ENCODE measurements around the gene AHSG.
"Not testable (repeated sequence)": the region's sequence is repeated elsewhere in the genome, so short reads cannot be mapped to it uniquely, and the experiment has no call there.

AHSG gene, protein sequence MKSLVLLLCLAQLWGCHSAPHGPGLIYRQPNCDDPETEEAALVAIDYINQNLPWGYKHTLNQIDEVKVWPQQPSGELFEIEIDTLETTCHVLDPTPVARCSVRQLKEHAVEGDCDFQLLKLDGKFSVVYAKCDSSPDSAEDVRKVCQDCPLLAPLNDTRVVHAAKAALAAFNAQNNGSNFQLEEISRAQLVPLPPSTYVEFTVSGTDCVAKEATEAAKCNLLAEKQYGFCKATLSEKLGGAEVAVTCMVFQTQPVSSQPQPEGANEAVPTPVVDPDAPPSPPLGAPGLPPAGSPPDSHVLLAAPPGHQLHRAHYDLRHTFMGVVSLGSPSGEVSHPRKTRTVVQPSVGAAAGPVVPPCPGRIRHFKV

DNA sequence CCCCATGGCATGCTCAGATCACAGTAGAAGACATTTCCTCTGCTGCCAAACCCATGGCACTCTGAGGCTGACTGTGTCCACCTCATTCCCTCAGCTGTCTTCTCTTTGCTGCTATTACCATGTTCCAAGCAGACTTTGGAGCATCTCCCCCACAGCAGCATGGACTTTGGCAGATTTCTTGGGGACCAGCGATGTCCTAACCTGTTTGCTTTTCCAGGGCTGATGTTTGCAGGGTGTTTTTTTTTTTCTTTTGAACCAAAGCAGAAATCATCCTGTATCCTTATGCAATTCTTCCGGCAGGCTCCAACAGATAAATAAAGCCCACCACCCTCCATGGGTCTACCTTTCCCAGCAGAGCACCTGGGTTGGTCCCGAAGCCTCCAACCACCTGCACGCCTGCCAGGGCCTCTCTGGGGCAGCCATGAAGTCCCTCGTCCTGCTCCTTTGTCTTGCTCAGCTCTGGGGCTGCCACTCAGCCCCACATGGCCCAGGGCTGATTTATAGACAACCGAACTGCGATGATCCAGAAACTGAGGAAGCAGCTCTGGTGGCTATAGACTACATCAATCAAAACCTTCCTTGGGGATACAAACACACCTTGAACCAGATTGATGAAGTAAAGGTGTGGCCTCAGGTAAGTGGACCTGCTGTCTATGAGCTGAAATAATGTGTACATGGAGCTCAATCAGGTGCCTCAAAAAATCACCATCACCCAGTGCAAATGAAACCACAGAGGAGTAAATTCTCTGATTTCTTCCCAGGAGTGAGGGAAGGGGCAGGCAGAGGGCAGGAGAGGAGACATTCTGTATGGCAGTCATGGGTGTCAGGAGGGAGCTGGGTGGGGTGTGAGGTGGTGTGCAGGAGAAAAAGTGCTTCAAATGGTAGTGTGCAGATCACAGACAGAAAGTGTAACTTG, at the start of gene AHSG:
Gene AHSG, plus strand, starts transcription at position 340 of the 916 bp plus-strand sequence. Its CDS starts 82 bp downstream, at position 422.
- DNase-seq = no peak

DNA sequence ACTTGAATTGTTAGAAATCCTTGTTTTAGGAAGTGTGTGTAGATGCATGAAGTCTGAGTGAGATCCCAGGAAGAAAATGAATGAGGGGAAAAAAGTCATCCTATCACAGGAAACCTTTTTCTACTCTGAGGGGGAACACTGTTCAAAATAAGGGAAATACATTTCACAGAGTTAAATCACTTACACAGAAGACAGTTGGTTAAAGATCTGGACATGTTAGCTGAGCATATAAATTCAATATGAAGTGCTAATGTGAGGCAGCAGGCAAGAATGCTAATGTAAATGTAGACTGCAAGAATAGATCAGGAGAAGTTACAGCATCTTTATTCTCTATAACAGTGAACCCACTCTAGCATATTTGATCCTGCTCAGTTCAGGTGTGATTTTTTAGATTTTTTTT, 48.3 kb upstream of the AHSG start:
- no peak for DNase-seq

DNA sequence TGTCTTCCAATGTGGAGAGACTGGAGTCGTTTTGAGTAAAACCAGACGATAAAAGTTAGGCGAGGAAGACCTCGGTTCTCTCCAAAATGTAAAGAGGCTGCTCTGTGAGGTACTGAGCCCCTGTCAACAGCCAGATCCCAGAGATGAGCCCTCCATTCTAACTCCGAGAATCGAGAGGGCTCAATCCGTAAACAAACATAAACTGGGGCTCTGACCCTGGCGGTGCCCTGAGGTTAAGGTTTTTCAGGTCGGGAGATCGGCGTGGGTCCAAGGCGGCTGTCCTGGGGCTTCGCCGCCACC, 46.1 kb upstream of the AHSG start:
- DNase-seq = no peak

DNA sequence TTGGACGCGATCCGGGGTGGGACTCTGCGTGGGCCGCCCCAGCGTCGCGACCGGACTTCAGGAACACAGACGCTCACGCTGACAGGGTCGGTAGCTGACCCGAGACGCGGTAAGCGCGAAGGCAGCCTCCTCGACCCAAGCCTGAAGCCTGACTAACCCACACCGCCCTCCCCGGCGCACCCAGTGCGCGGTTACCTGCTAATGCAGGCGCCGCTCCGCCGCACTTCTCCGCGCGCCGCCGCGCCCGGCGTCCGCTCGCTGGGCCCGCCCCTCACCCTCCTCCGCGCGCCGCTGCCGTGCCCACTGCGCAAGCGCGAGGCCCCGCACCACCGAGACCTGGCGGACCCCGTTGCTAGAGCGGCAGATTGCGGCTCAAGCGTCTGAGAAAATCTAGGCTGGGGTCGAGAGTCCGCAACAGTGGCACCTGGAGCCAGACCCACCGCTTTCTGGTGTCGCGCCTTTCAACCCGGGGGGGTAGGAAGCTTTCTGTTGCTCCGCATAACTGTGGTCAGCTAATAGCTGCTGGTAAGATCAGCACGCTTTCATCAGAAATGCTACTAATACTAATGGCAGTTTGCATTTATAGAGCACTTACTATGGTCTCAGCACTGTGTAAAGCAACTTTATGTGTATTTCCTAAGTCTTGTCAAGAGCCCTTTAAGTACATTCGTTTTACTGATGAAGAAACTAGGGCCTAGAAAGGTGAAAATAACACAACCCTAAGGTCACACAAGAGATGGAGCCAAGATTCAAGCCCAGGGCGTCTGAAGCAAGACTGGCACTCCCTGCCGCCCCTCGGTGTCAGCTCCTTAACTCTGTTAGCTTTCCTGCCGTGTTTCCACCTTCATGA, 45.6 kb upstream of the AHSG start, which contains the start of gene TBCCD1:
Gene TBCCD1, minus strand, starts transcription at position 268 of the 850 bp plus-strand sequence. CDS start 3,010 bp downstream, outside the sequence.
- peak; percentile 97 for DNase-seq

DNA sequence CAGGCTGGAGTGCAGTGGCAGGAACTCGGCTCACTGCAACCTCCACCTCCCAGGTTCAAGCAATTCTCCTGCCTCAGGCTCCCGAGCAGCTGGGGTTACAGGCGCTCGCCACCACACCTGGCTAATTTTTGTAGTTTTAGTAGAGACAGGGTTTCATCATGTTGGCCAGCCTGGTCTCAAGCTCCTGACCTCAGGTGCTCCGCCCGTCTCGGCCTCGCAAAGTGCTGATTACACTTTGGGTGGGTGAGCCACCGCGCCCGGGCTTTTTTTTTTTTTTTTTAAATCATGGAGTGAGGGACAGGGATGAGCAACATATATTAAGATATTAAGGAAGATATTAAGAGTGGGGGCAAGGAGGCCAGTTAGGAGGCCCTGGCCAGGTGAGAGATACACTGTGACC, 43.5 kb upstream of the AHSG start:
- DNase-seq = not testable (repeated sequence)

DNA sequence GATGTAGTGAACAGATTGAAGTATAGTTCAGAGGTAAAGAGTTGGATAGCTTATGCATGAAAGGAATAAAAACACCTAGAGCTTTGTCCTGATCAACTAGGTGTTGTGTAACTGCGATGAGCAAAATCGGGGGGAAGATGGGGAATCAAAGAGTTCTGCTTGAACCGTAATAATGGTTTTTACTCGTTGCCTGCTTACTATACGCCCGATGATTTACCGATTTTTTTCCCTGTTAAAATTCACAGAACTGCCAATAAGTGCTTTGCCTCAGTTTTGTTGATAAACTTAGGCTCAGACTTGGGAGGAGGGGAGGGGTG, 43.1 kb upstream of the AHSG start:
- DNase-seq = no peak

DNA sequence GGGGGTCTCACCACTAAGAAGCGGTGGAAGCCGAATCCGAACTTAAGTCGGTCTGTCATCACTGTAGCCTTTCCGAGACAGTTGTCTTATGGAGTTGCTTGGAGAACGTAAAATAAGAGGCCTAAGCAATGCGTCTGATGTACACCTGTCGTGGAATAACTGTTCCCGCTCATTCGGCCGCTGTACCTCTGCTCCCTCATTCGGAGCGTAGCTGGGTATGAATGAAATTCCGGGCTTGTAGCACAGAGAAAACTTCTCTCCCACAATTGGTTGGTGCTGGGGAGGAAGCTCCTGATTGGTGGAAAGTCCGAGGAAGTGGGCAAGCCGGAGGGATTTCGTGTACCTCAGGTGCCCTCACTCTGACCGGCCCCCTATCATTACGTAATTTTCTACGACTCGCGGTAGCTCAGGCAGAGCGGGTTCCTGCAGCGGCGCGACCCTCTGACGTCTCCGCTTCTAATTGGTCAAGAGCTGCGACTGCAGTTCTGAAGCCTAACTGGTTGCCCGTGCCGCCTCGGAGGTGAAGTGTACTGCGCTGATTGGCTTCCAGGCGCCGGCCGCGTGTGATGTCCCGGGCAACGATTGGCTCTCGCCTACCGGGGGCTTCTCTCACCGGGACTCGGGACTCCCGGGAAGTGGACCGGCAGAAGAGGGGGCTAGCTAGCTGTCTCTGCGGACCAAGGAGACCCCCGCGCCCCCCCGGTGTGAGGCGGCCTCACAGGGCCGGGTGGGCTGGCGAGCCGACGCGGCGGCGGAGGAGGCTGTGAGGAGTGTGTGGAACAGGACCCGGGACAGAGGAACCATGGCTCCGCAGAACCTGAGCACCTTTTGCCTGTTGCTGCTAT, 42.5 kb upstream of the AHSG start, which contains the start of gene DNAJB11:
Gene DNAJB11, plus strand, starts transcription at position 625 of the 845 bp plus-strand sequence. Its CDS starts 178 bp downstream, at position 803.
- peak; percentile 99 for DNase-seq

DNA sequence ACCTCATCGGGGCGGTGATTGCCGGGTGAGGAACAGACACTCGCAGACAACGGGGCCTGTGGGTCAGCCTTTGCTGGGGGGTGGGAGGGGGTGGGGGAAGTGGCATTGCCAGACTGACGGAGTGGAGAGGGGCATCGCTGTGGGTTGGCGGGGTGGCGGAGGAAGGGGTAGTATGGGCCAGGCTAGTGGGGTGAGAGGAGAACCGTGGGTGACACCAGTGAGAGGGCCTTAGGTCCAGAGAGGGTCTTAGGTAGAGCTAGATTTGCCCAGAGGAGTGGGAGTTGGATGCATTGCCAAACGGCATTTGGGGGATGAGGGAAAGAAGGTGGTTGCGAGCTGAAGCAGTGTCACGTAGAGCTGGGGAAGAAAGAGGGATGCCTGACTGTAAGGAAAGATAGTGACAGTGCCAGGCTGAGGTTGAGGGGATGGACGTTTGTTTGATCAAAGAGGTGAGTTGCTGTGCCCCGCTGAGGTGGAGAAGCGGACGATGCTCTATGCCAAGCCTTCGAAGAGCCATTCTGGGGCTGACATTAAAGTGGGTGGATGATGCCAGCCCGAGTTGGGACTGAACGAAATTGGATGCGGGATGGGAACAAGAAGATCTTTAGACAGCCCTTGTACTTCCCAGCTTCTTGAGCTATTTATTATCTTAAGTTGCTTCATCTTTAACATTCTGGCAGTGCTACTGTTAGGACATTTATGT, 41.8 kb upstream of the AHSG start:
- no peak for DNase-seq

DNA sequence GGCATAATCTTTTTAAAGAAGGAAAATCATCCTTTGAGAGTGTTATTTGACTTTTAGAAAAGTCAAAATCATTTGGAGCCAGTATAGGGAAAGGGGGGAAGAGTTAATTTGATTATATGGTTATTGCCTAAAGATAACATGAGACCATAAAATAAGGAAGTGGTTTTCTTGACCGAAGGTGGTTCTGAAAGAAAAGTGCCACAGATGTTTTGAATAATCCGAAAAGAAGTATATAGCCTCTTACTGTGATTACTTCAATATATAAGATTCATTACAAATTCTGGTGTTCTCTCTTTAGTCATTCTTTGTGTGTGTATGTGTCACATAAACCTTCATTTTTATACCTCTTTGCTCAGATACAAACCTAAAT, 41.2 kb upstream of the AHSG start:
- DNase-seq = no peak

DNA sequence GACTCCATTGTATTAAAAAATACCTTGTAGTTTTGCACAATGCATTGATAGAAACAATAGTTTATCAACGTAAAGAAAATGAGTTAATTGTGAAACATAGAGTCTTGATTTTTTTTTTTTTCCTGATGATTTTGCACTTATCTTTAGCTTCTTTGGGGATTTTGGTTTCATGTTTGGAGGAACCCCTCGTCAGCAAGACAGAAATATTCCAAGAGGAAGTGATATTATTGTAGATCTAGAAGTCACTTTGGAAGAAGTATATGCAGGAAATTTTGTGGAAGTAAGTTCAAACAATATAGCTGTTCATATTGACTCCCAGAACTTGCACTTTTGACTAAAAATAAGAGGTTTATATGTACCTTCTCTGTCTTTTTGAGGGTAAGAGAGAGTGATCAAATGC, 35.3 kb upstream of the AHSG start:
- DNase-seq = no peak

DNA sequence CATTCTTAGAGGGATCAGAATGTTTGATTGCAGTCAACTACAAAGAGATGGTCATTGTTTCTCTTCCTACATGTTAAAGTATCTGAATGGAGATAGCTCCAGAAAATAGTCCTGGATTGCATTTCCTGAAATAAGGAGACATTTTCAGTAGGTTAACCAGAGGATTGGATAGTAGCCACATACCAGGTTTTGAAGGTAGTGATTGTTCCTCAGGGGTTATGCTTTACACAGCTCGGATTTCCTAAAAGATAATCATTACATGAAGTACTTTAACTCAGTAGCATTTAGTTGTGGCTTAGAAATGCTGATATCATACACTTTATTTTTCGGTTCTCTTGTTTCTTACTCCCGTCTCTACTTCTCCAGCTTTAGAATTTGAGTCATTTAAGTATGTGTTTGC, 32.1 kb upstream of the AHSG start:
- DNase-seq = no peak

DNA sequence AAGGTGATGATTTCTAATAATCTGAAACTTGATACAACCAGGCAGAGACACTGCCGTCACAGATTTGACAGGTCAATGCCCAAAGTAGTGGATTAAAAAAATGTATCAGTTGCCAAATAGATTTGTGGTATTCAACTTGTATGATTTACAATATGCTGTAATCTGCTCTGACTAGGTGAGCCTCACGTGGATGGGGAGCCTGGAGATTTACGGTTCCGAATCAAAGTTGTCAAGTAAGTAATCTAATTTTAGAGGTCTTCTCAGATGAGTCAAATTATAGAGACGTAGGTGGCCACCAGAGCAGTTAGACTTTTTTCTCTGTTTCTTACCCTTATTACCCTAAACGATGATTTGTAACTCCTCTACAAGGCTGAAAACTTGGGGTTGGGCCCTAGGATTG, 30.3 kb upstream of the AHSG start:
- DNase-seq = no peak

DNA sequence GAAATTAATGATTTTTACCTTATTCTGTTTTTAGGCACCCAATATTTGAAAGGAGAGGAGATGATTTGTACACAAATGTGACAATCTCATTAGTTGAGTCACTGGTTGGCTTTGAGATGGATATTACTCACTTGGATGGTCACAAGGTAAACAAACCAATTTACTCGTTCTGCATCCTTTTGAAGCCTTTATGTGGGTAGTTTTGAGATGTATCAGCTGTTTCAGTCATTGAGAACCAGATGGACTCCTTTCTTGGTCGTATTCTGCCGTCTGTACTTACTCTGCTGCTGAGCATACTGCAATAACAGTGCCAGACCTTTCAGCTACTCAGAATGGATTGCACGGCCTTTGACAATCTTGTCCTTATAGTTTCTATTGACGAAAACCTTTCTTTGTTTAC, 29.0 kb upstream of the AHSG start:
- DNase-seq = no peak

DNA sequence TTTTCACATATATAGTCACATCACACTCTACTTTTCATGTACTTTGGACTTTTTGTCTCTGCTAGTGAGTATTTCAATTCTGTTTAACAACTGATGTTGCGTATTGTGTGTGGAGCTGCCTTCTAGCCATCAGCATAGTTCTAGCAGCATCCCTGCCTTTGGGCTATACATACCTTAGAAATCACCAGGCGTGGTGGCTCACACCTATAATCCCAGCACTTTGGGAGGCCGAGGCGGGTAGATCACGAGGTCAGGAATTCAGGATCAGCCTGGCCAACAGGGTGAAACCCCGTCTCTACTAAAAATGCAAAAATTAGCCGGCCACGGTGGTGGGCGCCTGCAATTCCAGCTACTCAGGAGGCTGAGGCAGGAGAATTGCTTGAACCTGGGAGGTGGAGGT, 26.6 kb upstream of the AHSG start:
- not testable (repeated sequence) for DNase-seq

DNA sequence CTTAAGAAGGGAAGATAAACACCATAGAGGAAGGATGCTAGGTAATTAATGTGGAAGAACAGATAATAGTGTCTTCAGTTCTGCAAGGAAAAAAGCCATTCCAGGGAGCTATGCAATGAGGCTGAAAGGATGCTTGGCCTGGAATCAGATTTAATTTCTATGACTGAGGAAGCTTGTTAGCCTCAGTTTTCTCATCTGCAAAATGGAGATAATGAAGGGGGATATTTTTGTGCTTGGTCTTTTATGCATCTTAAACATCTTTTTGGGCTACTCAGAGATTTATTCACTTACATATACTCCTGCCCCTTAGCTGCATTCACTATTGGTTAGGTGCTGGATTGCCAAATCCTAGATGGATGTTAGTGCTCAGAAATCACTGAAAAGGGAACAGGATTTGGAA, 25.7 kb upstream of the AHSG start:
- no peak for DNase-seq

DNA sequence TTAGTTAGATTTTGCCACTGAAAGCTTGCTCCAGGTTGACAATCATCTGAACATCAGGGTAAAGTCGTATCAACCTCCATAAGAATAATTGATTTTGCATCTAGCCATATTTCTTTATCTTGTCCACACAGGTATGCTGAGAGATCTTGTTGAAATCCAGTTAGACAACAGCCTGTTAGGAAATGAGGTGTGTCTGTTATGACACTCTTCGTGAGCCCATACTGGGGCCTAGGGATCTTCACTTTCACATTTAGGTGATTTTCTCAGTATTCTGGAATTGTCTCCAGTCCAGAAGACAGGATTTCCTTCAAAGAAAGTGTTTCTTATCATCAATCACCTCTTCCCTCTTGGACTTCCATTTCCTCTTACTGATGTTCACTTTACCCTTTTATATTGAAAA, 24.2 kb upstream of the AHSG start:
- no peak for DNase-seq

DNA sequence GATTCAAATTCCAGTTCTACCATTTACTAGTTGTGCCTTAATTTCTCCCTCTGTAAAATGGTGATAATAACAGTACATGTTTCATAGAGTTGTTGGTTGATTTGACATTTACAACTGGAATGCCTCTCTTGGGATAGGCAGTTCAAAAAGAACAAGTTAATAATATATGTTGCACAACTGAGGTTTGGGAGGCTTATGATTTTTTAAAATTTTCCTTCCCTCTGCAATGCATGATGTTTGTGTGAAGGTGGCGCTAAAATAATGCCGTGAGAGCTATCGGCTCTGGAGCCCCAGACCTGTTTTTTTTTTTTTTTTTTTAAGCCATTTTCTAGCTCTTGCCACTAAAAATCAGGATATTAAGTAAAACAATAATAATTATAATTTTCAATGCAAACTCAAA, 23.7 kb upstream of the AHSG start:
- no peak for DNase-seq

DNA sequence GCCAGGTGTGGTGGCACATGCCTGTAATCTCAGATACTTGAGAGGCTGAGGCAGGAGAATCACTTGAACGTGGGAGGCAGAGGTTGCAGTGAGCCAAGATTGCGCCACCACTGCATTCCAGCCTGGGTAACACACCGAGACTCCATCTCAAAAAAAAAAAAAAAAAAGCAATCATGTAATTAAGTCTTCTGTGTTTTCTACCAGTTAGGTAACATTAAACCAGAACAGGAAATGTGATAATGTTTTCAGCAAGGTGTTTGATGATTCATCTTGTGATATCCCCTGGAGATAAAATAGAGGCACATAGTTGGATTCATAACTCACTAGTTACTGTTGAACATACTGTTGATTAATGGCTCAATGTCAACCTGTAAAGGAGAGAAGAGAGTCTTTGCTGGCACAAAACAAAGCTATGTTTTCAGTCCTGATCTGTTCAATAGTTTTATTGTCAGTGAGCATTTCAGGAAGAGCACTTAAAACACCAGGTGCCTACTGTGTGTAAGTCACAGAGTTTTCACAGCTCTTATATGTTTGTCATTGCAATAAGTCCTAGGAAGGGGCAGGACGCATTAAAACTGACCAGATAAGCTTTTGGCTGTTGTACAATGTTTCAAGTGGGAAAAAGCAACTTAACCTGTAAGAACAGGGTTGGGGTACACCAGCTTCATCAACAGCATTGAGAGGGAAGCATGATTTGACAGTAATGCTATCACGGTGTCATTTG, 22.8 kb upstream of the AHSG start:
- DNase-seq = peak; percentile 31

DNA sequence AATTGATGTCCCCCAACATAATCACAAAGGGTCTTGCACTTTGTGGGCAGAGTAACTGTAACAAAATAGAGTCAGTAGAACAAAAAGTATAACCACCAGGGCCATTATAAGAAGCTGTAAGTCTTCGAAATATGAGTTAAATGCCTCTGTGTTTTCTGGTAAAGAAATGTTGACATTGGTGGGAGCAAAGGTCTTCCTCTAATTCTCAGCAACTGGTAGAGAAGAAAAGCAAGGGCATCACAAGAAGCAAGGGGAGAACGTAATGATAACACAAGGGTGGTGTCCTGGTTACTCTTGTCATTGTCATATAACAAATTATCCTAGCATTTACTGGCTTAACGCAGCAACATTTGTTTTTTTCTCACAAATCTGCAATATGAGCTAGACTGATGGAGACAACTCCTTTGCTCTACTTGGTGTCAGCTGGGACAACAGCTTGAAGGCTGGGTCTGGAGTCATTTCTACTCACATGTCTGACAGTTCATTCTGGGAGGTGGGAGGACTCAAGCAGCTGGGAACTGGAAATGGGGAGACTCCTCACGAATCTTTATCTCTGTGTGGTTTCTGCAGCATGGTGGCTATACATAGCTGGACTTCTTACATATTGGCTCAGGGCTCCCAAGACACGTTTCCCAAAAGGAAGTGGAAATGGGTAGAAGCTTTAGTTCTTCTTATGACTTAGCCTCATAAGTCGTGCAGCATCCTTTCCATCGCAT, 22.1 kb upstream of the AHSG start:
- DNase-seq = no peak

DNA sequence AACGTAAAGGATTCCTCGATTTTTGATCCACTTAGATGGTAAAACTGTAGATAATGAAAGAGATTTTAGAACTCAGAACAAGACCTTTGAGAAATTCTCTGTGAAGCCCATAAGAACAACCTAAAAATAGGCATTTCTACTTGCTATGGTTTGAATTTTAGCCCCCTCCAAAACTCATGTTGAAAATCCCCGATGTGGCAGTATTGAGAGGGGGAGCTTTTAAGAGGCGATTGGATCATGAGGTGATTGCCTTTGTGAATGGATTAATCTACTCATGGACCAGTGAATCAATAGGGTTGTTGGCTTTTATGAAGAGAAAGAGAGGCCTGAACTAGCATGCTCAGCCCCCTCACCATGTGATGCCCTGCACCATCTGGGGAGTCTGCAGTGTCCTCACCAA, 20.2 kb upstream of the AHSG start:
- DNase-seq = no peak

Measured in CD4-positive, alpha-beta T cell treated with Interleukin-10 for 1 hour (primary cell).